Neural cell (in vitro differentiated cells): ENCODE measurements around the gene KLHL6. TPM values are rescaled to one million over a fixed set of nuclear protein-coding genes. Genes with fewer than 3 reads are reported as not detected.

Source experiments
- H2AFZ ChIP-seq: fragments of 200-600, 300-800 bp; sonication (generic), shearing (Covaris generic); 2 replicates; pipeline ENCODE4 v1.6.0; 2014; ENCODE audit warnings: low read depth, mild to moderate bottlenecking, antibody characterized with exemption, low read length, moderate library complexity
- H3F3A ChIP-seq: fragments of 200-600 bp; shearing (Covaris generic); 2 replicates; pipeline ENCODE4 v1.6.1; 2016; ENCODE audit warnings: mild to moderate bottlenecking, moderate library complexity, mixed read lengths, antibody characterized with exemption, low read length; ENCODE audit not compliant: insufficient read depth, poor library complexity, severe bottlenecking
- H3K27ac ChIP-seq: fragments of 200-600, 300-800 bp; sonication (generic), shearing (Covaris generic); 2 replicates; pipeline ENCODE4 v1.5.1; 2014; ENCODE audit warnings: mild to moderate bottlenecking, low read length, moderate library complexity
- H3K27me3 ChIP-seq: fragments of 300-800, 200-600 bp; sonication (generic), shearing (Covaris generic); 2 replicates; pipeline ENCODE4 v1.6.0; 2014; ENCODE audit warnings: mild to moderate bottlenecking, low read depth, low read length, moderate library complexity; ENCODE audit not compliant: insufficient read depth
- H3K36me3 ChIP-seq: fragments of 300-800, 200-600 bp; sonication (generic), shearing (Covaris generic); 2 replicates; pipeline ENCODE4 v1.5.1; 2014; ENCODE audit warnings: mild to moderate bottlenecking, antibody characterized with exemption, low read length, moderate library complexity; ENCODE audit not compliant: insufficient read depth
- H3K4me2 ChIP-seq: fragments of 300-800, 200-600 bp; sonication (generic), shearing (Covaris generic); 2 replicates; pipeline ENCODE4 v1.6.0; 2014; ENCODE audit warnings: mild to moderate bottlenecking, low read length
- H3K4me3 ChIP-seq: fragments of 300-800, 200-600 bp; sonication (generic), shearing (Covaris generic); 2 replicates; pipeline ENCODE4 v1.5.1; 2014; ENCODE audit warnings: mild to moderate bottlenecking, low read length, moderate library complexity
- H3K79me2 ChIP-seq: fragments of 200-600 bp; shearing (Covaris generic); replicated peaks from 2 replicates; pipeline ENCODE4 v1.6.0; 2014; ENCODE audit warnings: mild to moderate bottlenecking, low read length, moderate library complexity; ENCODE audit not compliant: insufficient read depth
- H3K9ac ChIP-seq: fragments of 300-800, 200-600 bp; sonication (generic), shearing (Covaris generic); 2 replicates; pipeline ENCODE4 v1.6.1; 2016; ENCODE audit warnings: mild to moderate bottlenecking, low read length, mixed read lengths
- H3K9me2 ChIP-seq: fragments of 200-600 bp; shearing (Covaris generic); 2 replicates; pipeline ENCODE4 v1.6.1; 2016; ENCODE audit warnings: mild to moderate bottlenecking, low read length, mixed read lengths; ENCODE audit not compliant: insufficient read depth
- H3K9me3 ChIP-seq: fragments of 200-600, 300-800 bp; sonication (generic), shearing (Covaris generic); 2 replicates; pipeline ENCODE4 v1.6.1; 2016; ENCODE audit warnings: mild to moderate bottlenecking, mixed run types, low read length, moderate library complexity, mixed read lengths
- H4K20me1 ChIP-seq: fragments of 200-600 bp; shearing (Covaris generic); 2 replicates; pipeline ENCODE4 v1.6.1; 2016; ENCODE audit warnings: mild to moderate bottlenecking, mixed run types; ENCODE audit not compliant: insufficient read depth
- EP300 ChIP-seq: fragments of 450-650 bp; conservative IDR thresholded peaks from 2 replicates; pipeline ENCODE4 v1.6.1; 2014; ENCODE audit warnings: antibody characterized with exemption, mild to moderate bottlenecking, moderate library complexity; ENCODE audit not compliant: poor library complexity, severe bottlenecking
- EZH2 ChIP-seq: fragments of 200-600, 300-800 bp; shearing (Covaris generic), sonication (generic); IDR thresholded peaks from 2 replicates; pipeline ENCODE4 v1.6.1; 2014; ENCODE audit warnings: antibody characterized with exemption, low read length, borderline replicate concordance, mild to moderate bottlenecking; ENCODE audit not compliant: insufficient read depth, poor library complexity, severe bottlenecking
- MXI1 ChIP-seq: fragments of 450-650 bp; conservative IDR thresholded peaks from 2 replicates; pipeline ENCODE4 v1.6.1; 2014; ENCODE audit warnings: antibody characterized with exemption, mild to moderate bottlenecking; ENCODE audit not compliant: poor library complexity, severe bottlenecking
- POLR2AphosphoS5 ChIP-seq: IDR thresholded peaks from 2 replicates; pipeline ENCODE4 v1.6.1; 2012
- RAD21 ChIP-seq: fragments of 450-650 bp; conservative IDR thresholded peaks from 2 replicates; pipeline ENCODE4 v1.6.1; 2014; ENCODE audit warnings: antibody characterized with exemption, mild to moderate bottlenecking, moderate library complexity
- SMC3 ChIP-seq: fragments of 450-650 bp; conservative IDR thresholded peaks from 2 replicates; pipeline ENCODE4 v1.6.1; 2014; ENCODE audit warnings: antibody characterized with exemption, mild to moderate bottlenecking, moderate library complexity; ENCODE audit not compliant: poor library complexity
- TAF1 ChIP-seq: IDR thresholded peaks from 2 replicates; pipeline ENCODE4 v1.6.1; 2012; ENCODE audit warnings: low read depth
- polyA plus RNA-seq: library from polyadenylated mRNA; depleted of rRNA; stranded (reverse); fragments of >200 nt; gene quantifications from 2 replicates; pipeline ENCODE4 v1.2.3, GENCODE V29; 2014
- TF ChIP-seq, protein P1 (sequence below): IDR thresholded peaks from 2 replicates; pipeline ENCODE4 v1.6.1; 2012; ENCODE audit warnings: borderline replicate concordance
- TF ChIP-seq, protein P2 (sequence below): fragments of 450-650 bp; IDR thresholded peaks from 2 replicates; pipeline ENCODE4 v1.5.1; 2014; ENCODE audit warnings: antibody characterized with exemption, mild to moderate bottlenecking, moderate library complexity; ENCODE audit not compliant: poor library complexity, severe bottlenecking

The KLHL6 gene
- polyA plus RNA-seq, 1 donor from 2014 or later: not detected

DNA sequence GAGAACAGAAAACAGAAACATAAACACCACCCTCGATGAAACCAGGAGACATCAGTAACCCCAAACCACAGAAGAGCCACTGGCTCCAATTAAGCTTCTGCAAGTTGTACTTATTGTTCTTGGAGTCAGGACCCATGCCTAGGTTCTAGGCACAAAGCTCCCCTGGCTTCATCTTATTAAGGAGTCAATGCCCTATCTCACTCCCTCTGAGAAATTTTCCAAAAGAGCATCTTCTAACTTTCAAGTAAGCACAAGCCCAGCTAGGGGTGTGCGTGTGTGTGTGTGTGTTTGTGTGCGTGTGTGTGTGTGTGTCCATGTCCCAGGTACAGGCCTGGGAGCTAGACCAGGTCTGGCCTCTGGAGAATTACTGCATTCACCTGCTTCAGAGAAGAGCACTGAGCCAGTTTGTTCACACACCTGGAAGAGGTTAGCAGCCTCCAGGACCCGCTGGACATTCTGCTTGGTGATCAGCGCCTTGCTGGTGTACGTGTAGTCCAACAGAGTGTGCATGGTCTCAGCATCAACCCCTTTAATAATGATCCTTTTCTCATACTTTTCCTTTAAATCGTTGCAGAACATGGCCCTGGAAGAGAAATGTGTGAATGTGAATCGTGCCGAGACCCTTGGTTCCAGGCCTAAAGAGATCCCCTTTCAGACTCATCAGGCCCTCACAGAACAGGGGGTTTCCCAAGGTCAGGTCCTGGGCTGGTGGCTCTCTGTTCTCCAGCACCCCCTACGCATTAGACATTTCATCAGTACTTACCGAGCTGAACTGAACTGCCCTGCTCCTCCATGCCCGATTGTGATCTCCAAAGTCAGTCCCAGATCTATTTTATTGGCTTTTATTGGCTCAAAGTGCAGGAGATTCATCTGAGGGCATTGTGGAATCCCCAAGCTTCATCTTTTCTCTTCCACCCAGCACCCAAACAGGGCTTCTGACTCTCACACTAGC, 27.8 kb downstream of the KLHL6 start:
- Histone ChIP-seq H3K4me2 (no peak overlapping the region), H3K9ac (no peak overlapping the region), H3K9me3 (no peaks in the 10 kb centered on the region), H3K9me2 (no peaks in the 10 kb centered on the region), H4K20me1 (no peaks in the 10 kb centered on the region), H3K36me3 (no peaks in the 10 kb centered on the region), H3K27me3 (no peaks in the 10 kb centered on the region), H3K4me3 (no peak overlapping the region), H3K79me2 (no peaks in the 10 kb centered on the region), H3K27ac (no peak overlapping the region), H2AFZ (no peak overlapping the region), H3F3A (no peaks in the 10 kb centered on the region)
- TF ChIP-seq EP300: no peak

DNA sequence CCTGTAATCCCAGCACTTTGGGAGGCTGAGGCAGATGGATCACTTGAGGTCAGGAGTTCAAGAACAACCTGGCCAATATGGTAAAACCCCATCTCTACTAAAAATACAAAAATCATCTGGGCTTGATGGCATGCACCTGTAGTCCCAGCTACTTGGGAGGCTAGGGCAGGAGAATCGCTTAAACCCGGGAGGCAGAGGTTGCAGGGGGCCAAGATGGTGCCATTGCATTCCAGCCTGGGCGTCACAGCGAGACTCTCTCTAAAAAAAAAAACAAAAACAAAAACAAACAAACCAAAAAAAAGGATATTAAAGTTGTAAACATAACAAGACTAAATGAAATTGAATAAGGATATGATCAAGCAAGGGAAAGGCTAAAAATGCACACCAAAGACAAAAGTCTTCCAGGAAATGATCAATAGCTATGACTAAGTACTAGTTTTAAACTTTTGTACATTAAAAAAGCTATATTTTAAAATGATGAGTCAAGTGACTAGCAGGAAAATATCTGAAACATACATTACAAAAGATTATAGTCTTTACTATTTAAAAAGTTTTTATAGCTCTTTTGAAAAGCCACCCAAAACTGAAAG, 28.6 kb downstream of the KLHL6 start:
- Histone ChIP-seq H3K79me2 (no peaks in the 10 kb centered on the region), H3K9me3 (no peaks in the 10 kb centered on the region), H3K36me3 (no peaks in the 10 kb centered on the region), H3K4me3 (no peak overlapping the region), H3F3A (no peaks in the 10 kb centered on the region), H4K20me1 (no peaks in the 10 kb centered on the region), H3K4me2 (no peak overlapping the region), H3K9ac (no peak overlapping the region), H3K27ac (no peak overlapping the region), H2AFZ (no peak overlapping the region), H3K27me3 (no peaks in the 10 kb centered on the region), H3K9me2 (no peaks in the 10 kb centered on the region)
- no peak for TF ChIP-seq RAD21
- TF ChIP-seq, protein P1, sequence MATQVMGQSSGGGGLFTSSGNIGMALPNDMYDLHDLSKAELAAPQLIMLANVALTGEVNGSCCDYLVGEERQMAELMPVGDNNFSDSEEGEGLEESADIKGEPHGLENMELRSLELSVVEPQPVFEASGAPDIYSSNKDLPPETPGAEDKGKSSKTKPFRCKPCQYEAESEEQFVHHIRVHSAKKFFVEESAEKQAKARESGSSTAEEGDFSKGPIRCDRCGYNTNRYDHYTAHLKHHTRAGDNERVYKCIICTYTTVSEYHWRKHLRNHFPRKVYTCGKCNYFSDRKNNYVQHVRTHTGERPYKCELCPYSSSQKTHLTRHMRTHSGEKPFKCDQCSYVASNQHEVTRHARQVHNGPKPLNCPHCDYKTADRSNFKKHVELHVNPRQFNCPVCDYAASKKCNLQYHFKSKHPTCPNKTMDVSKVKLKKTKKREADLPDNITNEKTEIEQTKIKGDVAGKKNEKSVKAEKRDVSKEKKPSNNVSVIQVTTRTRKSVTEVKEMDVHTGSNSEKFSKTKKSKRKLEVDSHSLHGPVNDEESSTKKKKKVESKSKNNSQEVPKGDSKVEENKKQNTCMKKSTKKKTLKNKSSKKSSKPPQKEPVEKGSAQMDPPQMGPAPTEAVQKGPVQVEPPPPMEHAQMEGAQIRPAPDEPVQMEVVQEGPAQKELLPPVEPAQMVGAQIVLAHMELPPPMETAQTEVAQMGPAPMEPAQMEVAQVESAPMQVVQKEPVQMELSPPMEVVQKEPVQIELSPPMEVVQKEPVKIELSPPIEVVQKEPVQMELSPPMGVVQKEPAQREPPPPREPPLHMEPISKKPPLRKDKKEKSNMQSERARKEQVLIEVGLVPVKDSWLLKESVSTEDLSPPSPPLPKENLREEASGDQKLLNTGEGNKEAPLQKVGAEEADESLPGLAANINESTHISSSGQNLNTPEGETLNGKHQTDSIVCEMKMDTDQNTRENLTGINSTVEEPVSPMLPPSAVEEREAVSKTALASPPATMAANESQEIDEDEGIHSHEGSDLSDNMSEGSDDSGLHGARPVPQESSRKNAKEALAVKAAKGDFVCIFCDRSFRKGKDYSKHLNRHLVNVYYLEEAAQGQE: no peak
- no peak for TF ChIP-seq EZH2

DNA sequence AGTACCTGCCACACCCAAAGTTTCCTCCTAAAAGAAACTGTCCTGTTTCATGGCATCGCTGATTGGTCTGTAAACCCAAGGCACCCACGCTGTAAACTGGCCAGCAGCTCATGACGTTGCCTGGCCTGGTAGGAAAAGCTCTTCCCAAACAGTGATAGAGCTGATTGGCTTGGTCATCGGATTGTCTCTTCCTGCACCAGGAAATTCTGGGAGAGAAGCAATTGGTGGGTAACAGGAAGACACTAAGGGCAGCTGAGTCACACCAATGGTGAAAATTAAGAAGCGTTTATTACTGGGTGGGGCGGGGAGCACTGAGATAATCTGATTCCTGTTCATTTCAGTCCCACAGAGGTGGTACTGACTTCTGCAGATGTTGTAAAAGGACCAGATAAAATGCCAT, 31.0 kb downstream of the KLHL6 start:
- TF ChIP-seq EP300 (no peak), POLR2AphosphoS5 (no peak), EZH2 (no peak), RAD21 (no peak), MXI1 (no peak), SMC3 (no peak), TAF1 (no peak)
- TF ChIP-seq, protein P2, sequence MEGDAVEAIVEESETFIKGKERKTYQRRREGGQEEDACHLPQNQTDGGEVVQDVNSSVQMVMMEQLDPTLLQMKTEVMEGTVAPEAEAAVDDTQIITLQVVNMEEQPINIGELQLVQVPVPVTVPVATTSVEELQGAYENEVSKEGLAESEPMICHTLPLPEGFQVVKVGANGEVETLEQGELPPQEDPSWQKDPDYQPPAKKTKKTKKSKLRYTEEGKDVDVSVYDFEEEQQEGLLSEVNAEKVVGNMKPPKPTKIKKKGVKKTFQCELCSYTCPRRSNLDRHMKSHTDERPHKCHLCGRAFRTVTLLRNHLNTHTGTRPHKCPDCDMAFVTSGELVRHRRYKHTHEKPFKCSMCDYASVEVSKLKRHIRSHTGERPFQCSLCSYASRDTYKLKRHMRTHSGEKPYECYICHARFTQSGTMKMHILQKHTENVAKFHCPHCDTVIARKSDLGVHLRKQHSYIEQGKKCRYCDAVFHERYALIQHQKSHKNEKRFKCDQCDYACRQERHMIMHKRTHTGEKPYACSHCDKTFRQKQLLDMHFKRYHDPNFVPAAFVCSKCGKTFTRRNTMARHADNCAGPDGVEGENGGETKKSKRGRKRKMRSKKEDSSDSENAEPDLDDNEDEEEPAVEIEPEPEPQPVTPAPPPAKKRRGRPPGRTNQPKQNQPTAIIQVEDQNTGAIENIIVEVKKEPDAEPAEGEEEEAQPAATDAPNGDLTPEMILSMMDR: no peak
- TF ChIP-seq, protein P1: no peak

More for the DNA sequence above, 31.0 kb downstream of the KLHL6 start:
- H3K36me3 ChIP-seq: no peaks in the 10 kb centered on the region
- no peaks in the 10 kb centered on the region for H3K27me3 ChIP-seq
- H3K79me2 ChIP-seq: no peaks in the 10 kb centered on the region
- no peak overlapping the region for H2AFZ ChIP-seq
- no peak overlapping the region for H3K4me2 ChIP-seq
- H3K9me3 ChIP-seq: no peaks in the 10 kb centered on the region
- H3K27ac ChIP-seq: no peak overlapping the region
- H3K9ac ChIP-seq: no peak overlapping the region
- H3F3A ChIP-seq: no peaks in the 10 kb centered on the region
- no peaks in the 10 kb centered on the region for H3K9me2 ChIP-seq
- H3K4me3 ChIP-seq: no peak overlapping the region
- H4K20me1 ChIP-seq: no peaks in the 10 kb centered on the region
